GM21381 (cell line): ENCODE measurements around the gene PRAME.
"Not testable (repeated sequence)": the region's sequence is repeated elsewhere in the genome, so short reads cannot be mapped to it uniquely, and the experiment has no call there.

Experiments
- ATAC-seq: cut with Tn5 transposase; IDR thresholded peaks from one replicate; pipeline ENCODE4 v1.9.1; 2021; ENCODE audit warnings: mild to moderate bottlenecking, moderate library complexity; ENCODE audit not compliant: unreplicated experiment

The PRAME gene

GRCh38 chr22:22581524-22581923, 22.5 kb upstream of the PRAME start:
- ATAC-seq: not testable (repeated sequence)

- no peak for ATAC-seq
Measured at GRCh38 chr22:22579869-22580604, 21.0 kb upstream of the PRAME start.

GRCh38 chr22:22578702-22579424, 19.8 kb upstream of the PRAME start:
- no peak for ATAC-seq

GRCh38 chr22:22576989-22577427, 17.9 kb upstream of the PRAME start:
- ATAC-seq: no peak

- no peak for ATAC-seq
Measured at GRCh38 chr22:22576244-22576988, 17.4 kb upstream of the PRAME start.

GRCh38 chr22:22574361-22574760, 15.3 kb upstream of the PRAME start:
- ATAC-seq: no peak

- no peak for ATAC-seq
Measured at GRCh38 chr22:22573047-22573889, 14.2 kb upstream of the PRAME start.

GRCh38 chr22:22571862-22572261, 12.8 kb upstream of the PRAME start:
- no peak for ATAC-seq

GRCh38 chr22:22571429-22571828, 12.4 kb upstream of the PRAME start:
- no peak for ATAC-seq

- no peak for ATAC-seq
Measured at GRCh38 chr22:22569218-22569617, 10.2 kb upstream of the PRAME start.

- no peak for ATAC-seq
Measured at GRCh38 chr22:22565981-22566380, 6.9 kb upstream of the PRAME start.

GRCh38 chr22:22558071-22558971, 744 bp downstream of the PRAME start:
- ATAC-seq: no peak

GRCh38 chr22:22556995-22557925, 1.8 kb downstream of the PRAME start:
- ATAC-seq: no peak

GRCh38 chr22:22556578-22556977, 2.5 kb downstream of the PRAME start:
- ATAC-seq: no peak

- ATAC-seq: no peak
Measured at GRCh38 chr22:22555596-22555995, 3.5 kb downstream of the PRAME start.

- ATAC-seq: no peak
Measured at GRCh38 chr22:22554587-22555284, 4.3 kb downstream of the PRAME start.

GRCh38 chr22:22553735-22554586, 5.1 kb downstream of the PRAME start:
- ATAC-seq: no peak
